Ovary (tissue), 9 donors: Measurements from ENCODE around the gene WNK1. TPM values are rescaled to one million over a fixed set of nuclear protein-coding genes. Genes with fewer than 3 reads are reported as not detected.

ENCODE experiments used
- DNase-seq, 5 donors: peaks; one replicate each; pipeline ENCODE4 v3.0.0-alpha.2; 2019 to 2020
- H3K27ac ChIP-seq, 2 donors: fragments of 200-600 bp; one replicate each; pipeline versions ENCODE4 v1.5.1 to v1.8.0; 2019 to 2022
- H3K27me3 ChIP-seq: fragments of 200-600 bp; one replicate; pipeline ENCODE4 v1.8.0; 2022
- H3K36me3 ChIP-seq: fragments of 200-600 bp; sonication (generic); one replicate; pipeline ENCODE4 v1.5.1; 2019
- H3K4me1 ChIP-seq: one replicate; pipeline ENCODE4 v1.8.1; 2013; ENCODE audit warnings: mild to moderate bottlenecking, moderate library complexity; ENCODE audit not compliant: insufficient read depth
- H3K4me3 ChIP-seq: fragments of 200-600 bp; sonication (generic); one replicate; pipeline ENCODE4 v1.5.1; 2017
- H3K9me3 ChIP-seq, 2 donors: fragments of 200-600 bp in 1 of 2; sonication (generic) in 1 of 2; one replicate each; pipeline versions ENCODE4 v1.5.1 to v1.8.1; 2013 to 2019; ENCODE audit warnings: mild to moderate bottlenecking in 1 of 2, moderate library complexity in 1 of 2
- CTCF ChIP-seq, 3 donors: fragments of 450-650 bp in 2 of 3; fragments of 200-600 bp in 1 of 3; IDR thresholded peaks; one replicate each; pipeline versions ENCODE4 v1.5.1 to v1.8.0; 2016 to 2022; ENCODE audit warnings: antibody characterized with exemption in 3 of 3, mild to moderate bottlenecking in 1 of 3
- EP300 ChIP-seq: sonication (generic); formaldehyde crosslinking; IDR thresholded peaks from one replicate; pipeline ENCODE4 v1.6.1; 2017; ENCODE audit warnings: antibody characterized with exemption
- POLR2A ChIP-seq: fragments of 450-650 bp; IDR thresholded peaks from one replicate; pipeline ENCODE4 v1.6.1; 2017; ENCODE audit warnings: antibody characterized with exemption, mild to moderate bottlenecking, moderate library complexity
- WGBS, 3 donors: extraction: QIAGEN DNeasy Blood & Tissue Kit in 1 of 3; methylation state at CpG; one replicate each; pipeline versions ENCODE4 v1.1.5 to v1.1.7; 2013 to 2017; 5-methylcytosine and 5-hydroxymethylcytosine counted together
- intact Hi-C, 4 donors: fragments of 100-400 bp; cut with DNase I; formaldehyde crosslinking; loops; one replicate each; pipeline versions ENCODE4 v1.11.0 to v1.15.1; 2022 to 2023
- polyA plus RNA-seq, 2 donors: library from polyadenylated mRNA; stranded (reverse); fragments of 200-250 nt in 1 of 2; fragments of 350-450 nt in 1 of 2; fragmentation: Illumina TruSeq in 1 of 2; extraction: RNeasy Lipid Tissue Mini Kit (QIAGEN cat#74804) in 1 of 2; gene quantifications; one replicate each; pipeline ENCODE4 v1.2.3, GENCODE V29; 2013 to 2014
- total RNA-seq, 7 donors: library from RNA; depleted of rRNA in 2 of 7; stranded (reverse); fragments of >200 nt in 2 of 7; fragmentation: NEBNext Ultra II Directional in 3 of 7; extraction: Animal tissue kit (Norgen Biotek cat#: 25700) in 3 of 7; gene quantifications; one replicate each; pipeline versions ENCODE4 v1.1.0 to v1.2.4, GENCODE V29; 2016 to 2023
- donor health status: DM: no; HTN: no; CAD: no; lungs with moderate emphysema.
- donor health status: DM: no; HTN: no; CAD: no.
- donor health status: Bipolar disorder and iron deficiency.
- donor health status: DM: yes; HTN: yes; CAD: no.
- donor health status: DM: no; HTN: no; CAD: no.
- donor health status: DM: yes; HTN: yes; CAD: no.

Gene WNK1
- total and polyA plus RNA-seq, 9 donors: 26.0 to 144 (median 98.3) TPM

DNA sequence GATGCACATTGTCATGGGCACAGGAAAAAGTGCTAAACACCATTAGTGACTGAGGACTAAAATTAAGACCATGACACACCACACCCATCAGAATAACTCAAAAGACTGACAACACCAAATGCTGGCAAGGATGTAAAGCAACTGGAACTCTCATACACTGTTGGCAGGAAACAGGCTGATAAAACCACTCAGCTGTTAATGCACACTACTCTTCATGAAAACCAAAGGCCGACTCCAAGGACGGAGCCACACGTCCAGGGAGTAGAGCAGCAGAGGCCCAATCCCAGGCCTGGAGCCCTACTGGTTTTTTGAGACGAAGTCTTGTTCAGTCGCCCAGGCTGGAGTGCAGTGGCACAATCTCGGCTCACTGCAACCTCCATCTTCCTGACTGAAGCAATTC, 190.7 kb downstream of the WNK1 start:
- TF ChIP-seq CTCF (IDR thresholded peaks at IDR 0.05): no peak
- TF ChIP-seq POLR2A: no peak
- no peak for TF ChIP-seq EP300
- no peak overlapping the region for H3K27ac ChIP-seq
- peaks cover 3% of the 10 kb centered on the region for H3K4me1 ChIP-seq
- H3K9me3 ChIP-seq: no peaks in the 10 kb centered on the region
- 83 to 94% (median 84%) methylated on average over 6 of the region's 6 CpGs for WGBS, 3 donors
- no peak for DNase-seq
- no peaks in the 10 kb centered on the region for H3K36me3 ChIP-seq
- intact Hi-C loops: no loop called here
- H3K4me3 ChIP-seq: no peak overlapping the region
- no peaks in the 10 kb centered on the region for H3K27me3 ChIP-seq

DNA sequence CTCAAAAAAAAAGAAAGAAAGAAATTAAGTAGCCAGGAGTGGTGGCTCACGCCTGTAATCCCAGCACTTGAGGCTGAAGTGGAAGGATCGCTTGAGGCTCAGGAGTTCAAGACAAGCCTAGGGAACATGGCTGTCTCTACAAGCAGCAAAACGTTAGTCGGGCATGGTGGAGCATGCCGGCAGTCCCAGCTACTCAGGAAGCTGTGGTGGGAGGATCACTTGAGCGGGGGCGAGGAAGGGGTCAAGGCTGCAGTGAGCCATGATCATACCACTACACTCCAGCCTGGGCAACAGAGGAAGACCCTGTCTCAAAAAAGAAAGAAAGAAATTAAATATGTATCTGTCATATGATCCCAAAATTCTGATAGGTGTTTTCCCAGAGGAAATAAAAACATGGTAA, 191.8 kb downstream of the WNK1 start:
- no peak for DNase-seq
- Histone ChIP-seq H3K27me3 (no peaks in the 10 kb centered on the region), H3K9me3 (no peaks in the 10 kb centered on the region), H3K4me3 (no peak overlapping the region), H3K4me1 (peaks cover 9% of the 10 kb centered on the region), H3K27ac (no peak overlapping the region), H3K36me3 (no peaks in the 10 kb centered on the region)
- intact Hi-C loops: no loop called here
- WGBS, 3 donors: 36 to 49% (median 38%) methylated on average over 7 of the region's 7 CpGs
- TF ChIP-seq EP300 (no peak), CTCF (IDR thresholded peaks at IDR 0.05) (no peak), POLR2A (no peak)

- no peaks in the 10 kb centered on the region for H3K36me3 ChIP-seq
- no peak for DNase-seq
- H3K27ac ChIP-seq: no peak overlapping the region
- intact Hi-C loops: loop anchor here in 1 of 4 donors (5.0 kb wide), 1 partner anchor 374 kb away; no protein-coding TSS in a partner anchor
- H3K9me3 ChIP-seq: no peaks in the 10 kb centered on the region
- no peak overlapping the region for H3K4me3 ChIP-seq
- peaks cover 12% of the 10 kb centered on the region for H3K4me1 ChIP-seq
- no peak for TF ChIP-seq CTCF (IDR thresholded peaks at IDR 0.05)
- TF ChIP-seq EP300: no peak
- TF ChIP-seq POLR2A: no peak
- H3K27me3 ChIP-seq: no peaks in the 10 kb centered on the region
These were observed 193.8 kb downstream of the WNK1 start for GRCh38 chr12:946212-946611.

GRCh38 chr12:946631-947030, 194.3 kb downstream of the WNK1 start:
- Histone ChIP-seq H3K9me3 (no peaks in the 10 kb centered on the region), H3K4me3 (no peak overlapping the region), H3K36me3 (no peaks in the 10 kb centered on the region), H3K27me3 (no peaks in the 10 kb centered on the region), H3K4me1 (peaks cover 12% of the 10 kb centered on the region), H3K27ac (no peak overlapping the region)
- 64 to 77% (median 76%) methylated on average over 6 of the region's 6 CpGs for WGBS, 3 donors
- TF ChIP-seq CTCF (IDR thresholded peaks at IDR 0.05) (no peak), EP300 (no peak), POLR2A (no peak)
- intact Hi-C loops: loop anchor here in 1 of 4 donors (5.0 kb wide), 1 partner anchor 374 kb away; no protein-coding TSS in a partner anchor
- no peak for DNase-seq
